ENCODE results near the gene VPS33B.

DNA sequence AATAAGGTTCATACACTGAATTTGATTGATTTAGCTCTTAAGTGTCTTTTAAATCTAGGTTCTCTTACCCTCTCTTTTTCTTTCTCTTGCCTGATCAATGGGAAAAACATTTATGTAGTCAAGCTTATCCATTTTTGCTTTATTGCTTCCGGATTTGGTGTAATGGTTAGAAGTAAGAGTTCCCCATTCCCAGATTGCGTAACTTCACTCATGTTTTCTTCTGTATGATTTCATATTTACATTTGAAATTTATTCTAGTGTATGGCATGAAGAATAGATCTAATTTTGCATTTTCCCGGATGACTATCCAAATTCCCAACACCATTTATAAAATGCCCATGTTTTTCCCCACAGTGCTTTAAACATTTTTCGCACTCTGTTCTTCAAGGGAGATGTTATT lies 49.8 kb upstream of the VPS33B start:
- no peak for TF ChIP-seq POLR2A (IDR thresholded peaks at IDR 0.05)
- TF ChIP-seq, protein P1, sequence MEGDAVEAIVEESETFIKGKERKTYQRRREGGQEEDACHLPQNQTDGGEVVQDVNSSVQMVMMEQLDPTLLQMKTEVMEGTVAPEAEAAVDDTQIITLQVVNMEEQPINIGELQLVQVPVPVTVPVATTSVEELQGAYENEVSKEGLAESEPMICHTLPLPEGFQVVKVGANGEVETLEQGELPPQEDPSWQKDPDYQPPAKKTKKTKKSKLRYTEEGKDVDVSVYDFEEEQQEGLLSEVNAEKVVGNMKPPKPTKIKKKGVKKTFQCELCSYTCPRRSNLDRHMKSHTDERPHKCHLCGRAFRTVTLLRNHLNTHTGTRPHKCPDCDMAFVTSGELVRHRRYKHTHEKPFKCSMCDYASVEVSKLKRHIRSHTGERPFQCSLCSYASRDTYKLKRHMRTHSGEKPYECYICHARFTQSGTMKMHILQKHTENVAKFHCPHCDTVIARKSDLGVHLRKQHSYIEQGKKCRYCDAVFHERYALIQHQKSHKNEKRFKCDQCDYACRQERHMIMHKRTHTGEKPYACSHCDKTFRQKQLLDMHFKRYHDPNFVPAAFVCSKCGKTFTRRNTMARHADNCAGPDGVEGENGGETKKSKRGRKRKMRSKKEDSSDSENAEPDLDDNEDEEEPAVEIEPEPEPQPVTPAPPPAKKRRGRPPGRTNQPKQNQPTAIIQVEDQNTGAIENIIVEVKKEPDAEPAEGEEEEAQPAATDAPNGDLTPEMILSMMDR (IDR thresholded peaks at IDR 0.05) = no peak

All from uterus (tissue), 2 donors.